Endodermal cell (in vitro differentiated cells): ENCODE data around the gene GEMIN4. TPM values are rescaled to one million over a fixed set of nuclear protein-coding genes. Genes with fewer than 3 reads are reported as not detected.
A peak's percentile ranks its signal among the peaks of the same experiment; 100 is the strongest.

Experiments
- DNase-seq: peaks from one replicate; pipeline ENCODE4 v3.0.0-alpha.2; 2017
- H3K27ac ChIP-seq: 2 replicates; pipeline ENCODE4 v1.5.1; 2013; ENCODE audit warnings: mild to moderate bottlenecking, low read depth, low read length, moderate library complexity
- H3K27me3 ChIP-seq: 2 replicates; pipeline ENCODE4 v1.6.1; 2013; ENCODE audit warnings: mild to moderate bottlenecking, low read length, moderate library complexity; ENCODE audit not compliant: insufficient read depth, control insufficient read depth, poor library complexity, severe bottlenecking
- H3K36me3 ChIP-seq: 2 replicates; pipeline ENCODE4 v1.7.0; 2013; ENCODE audit warnings: mild to moderate bottlenecking, low read length, moderate library complexity; ENCODE audit not compliant: control insufficient read depth, insufficient read depth
- H3K4me1 ChIP-seq: one replicate; pipeline ENCODE4 v1.7.0; 2013; ENCODE audit warnings: low read length; ENCODE audit not compliant: control insufficient read depth, insufficient read depth
- H3K4me3 ChIP-seq: 2 replicates; pipeline ENCODE4 v1.5.1; 2013; ENCODE audit warnings: mild to moderate bottlenecking, low read length, moderate library complexity
- H3K9ac ChIP-seq: 2 replicates; pipeline ENCODE4 v1.6.1; 2013; ENCODE audit warnings: mild to moderate bottlenecking, low read length, moderate library complexity; ENCODE audit not compliant: poor library complexity, severe bottlenecking; ENCODE audit errors: extremely low read depth
- H3K9me3 ChIP-seq: 2 replicates; pipeline ENCODE4 v1.6.1; 2013; ENCODE audit warnings: mild to moderate bottlenecking, low read length, moderate library complexity; ENCODE audit not compliant: control insufficient read depth
- H3K27ac Mint-ChIP-seq: 2 replicates; pipeline ENCODE4 v1.8.0; 2020; ENCODE audit warnings: mixed read lengths
- H3K27me3 Mint-ChIP-seq: 2 replicates; pipeline ENCODE4 v1.8.0; 2021; ENCODE audit warnings: mild to moderate bottlenecking, mixed read lengths; ENCODE audit not compliant: insufficient read depth
- H3K36me3 Mint-ChIP-seq: 2 replicates; pipeline ENCODE4 v1.8.0; 2020; ENCODE audit warnings: low read depth, mixed read lengths
- H3K4me1 Mint-ChIP-seq: 2 replicates; pipeline ENCODE4 v1.8.0; 2020; ENCODE audit warnings: mixed read lengths
- H3K4me3 Mint-ChIP-seq: 2 replicates; pipeline ENCODE4 v1.8.0; 2020; ENCODE audit warnings: mild to moderate bottlenecking, moderate library complexity, mixed read lengths
- H3K9me3 Mint-ChIP-seq: 2 replicates; pipeline ENCODE4 v1.8.0; 2020; ENCODE audit warnings: mild to moderate bottlenecking, mixed read lengths
- WGBS, 2 experiments: methylation state at CpG; one replicate each; pipeline versions ENCODE4 v1.1.5 to v1.1.7; 2013; ENCODE audit warnings: missing lambda C conversion rate in 2 of 2, mixed read lengths in 1 of 2; ENCODE audit not compliant: insufficient coverage in 1 of 2, insufficient read length in 1 of 2; 5-methylcytosine and 5-hydroxymethylcytosine counted together
- total RNA-seq, 2 donors: library from RNA; stranded (reverse); fragmentation: NEBNext Ultra II Directional in 1 of 2; extraction: Animal tissue kit (Norgen Biotek cat#: 25700) in 1 of 2; gene quantifications; 2 replicates in 1 of 2; 3 replicates in 1 of 2; pipeline ENCODE4 v1.2.1, GENCODE V29; 2021
- TF ChIP-seq, protein P1 (sequence below): fragments of 200-600 bp; sonication (generic); conservative IDR thresholded peaks from 2 replicates; pipeline ENCODE4 v1.5.0; 2021; ENCODE audit warnings: antibody characterized with exemption, mild to moderate bottlenecking

GEMIN4 gene
- total RNA-seq, 2 donors from 2014 or later = 30.3 to 36.2 TPM

DNA sequence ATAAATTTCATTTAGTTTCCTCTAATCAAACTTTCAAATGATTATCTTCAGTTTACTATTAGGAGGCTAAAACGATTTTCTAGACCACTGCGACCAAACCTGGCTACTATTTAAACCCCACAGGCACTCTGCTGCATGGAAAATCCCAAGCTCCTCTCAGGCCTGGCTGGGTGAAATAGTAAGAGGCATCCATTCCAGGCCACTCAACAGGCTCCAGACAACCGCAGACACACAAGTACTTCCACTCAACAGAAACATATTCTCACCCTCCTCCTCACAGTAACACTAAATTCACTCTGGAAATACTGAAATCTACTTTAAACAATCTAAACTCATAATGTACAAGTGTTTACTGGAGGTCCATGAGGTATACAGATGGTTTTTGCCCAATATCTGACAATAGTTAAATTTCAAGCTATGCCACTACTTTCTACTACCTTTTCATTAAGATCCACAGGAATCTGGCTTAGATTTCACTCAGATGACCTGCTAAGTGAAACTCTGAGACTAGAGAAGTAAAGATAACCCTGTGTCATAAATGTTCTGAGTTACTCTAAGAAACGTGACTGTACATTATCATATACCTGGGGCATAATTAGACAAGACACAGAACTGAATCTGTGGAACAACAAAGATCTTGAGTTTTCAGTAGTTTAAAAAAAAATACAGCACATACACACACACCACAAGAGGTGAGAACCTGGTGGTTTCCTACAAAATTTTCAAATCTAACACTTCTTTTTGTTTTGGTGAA, 47.8 kb downstream of the GEMIN4 start:
- H3K36me3 ChIP-seq = peaks cover 17% of the 10 kb centered on the region
- no peaks in the 10 kb centered on the region for H3K27me3 ChIP-seq
- H3K27ac ChIP-seq = no peak overlapping the region
- Mint-ChIP-seq H3K27me3 (no peaks in the 10 kb centered on the region), H3K4me1 (no peaks in the 10 kb centered on the region), H3K36me3 (peaks cover 29% of the 10 kb centered on the region), H3K27ac (peak overlapping the region; percentile 20), H3K9me3 (no peaks in the 10 kb centered on the region), H3K4me3 (no peak overlapping the region)
- no peaks in the 10 kb centered on the region for H3K9me3 ChIP-seq
- no peak for DNase-seq
- H3K4me3 ChIP-seq = no peak overlapping the region
- H3K9ac ChIP-seq = no peak overlapping the region
- 93% methylated on average over 4 of the region's 4 CpGs; no CpG with 5 or more reads in 1 of the 2 experiments for WGBS, 2 experiments
- TF ChIP-seq, protein P1, sequence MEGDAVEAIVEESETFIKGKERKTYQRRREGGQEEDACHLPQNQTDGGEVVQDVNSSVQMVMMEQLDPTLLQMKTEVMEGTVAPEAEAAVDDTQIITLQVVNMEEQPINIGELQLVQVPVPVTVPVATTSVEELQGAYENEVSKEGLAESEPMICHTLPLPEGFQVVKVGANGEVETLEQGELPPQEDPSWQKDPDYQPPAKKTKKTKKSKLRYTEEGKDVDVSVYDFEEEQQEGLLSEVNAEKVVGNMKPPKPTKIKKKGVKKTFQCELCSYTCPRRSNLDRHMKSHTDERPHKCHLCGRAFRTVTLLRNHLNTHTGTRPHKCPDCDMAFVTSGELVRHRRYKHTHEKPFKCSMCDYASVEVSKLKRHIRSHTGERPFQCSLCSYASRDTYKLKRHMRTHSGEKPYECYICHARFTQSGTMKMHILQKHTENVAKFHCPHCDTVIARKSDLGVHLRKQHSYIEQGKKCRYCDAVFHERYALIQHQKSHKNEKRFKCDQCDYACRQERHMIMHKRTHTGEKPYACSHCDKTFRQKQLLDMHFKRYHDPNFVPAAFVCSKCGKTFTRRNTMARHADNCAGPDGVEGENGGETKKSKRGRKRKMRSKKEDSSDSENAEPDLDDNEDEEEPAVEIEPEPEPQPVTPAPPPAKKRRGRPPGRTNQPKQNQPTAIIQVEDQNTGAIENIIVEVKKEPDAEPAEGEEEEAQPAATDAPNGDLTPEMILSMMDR = no peak
- H3K4me1 ChIP-seq = no peaks in the 10 kb centered on the region

DNA sequence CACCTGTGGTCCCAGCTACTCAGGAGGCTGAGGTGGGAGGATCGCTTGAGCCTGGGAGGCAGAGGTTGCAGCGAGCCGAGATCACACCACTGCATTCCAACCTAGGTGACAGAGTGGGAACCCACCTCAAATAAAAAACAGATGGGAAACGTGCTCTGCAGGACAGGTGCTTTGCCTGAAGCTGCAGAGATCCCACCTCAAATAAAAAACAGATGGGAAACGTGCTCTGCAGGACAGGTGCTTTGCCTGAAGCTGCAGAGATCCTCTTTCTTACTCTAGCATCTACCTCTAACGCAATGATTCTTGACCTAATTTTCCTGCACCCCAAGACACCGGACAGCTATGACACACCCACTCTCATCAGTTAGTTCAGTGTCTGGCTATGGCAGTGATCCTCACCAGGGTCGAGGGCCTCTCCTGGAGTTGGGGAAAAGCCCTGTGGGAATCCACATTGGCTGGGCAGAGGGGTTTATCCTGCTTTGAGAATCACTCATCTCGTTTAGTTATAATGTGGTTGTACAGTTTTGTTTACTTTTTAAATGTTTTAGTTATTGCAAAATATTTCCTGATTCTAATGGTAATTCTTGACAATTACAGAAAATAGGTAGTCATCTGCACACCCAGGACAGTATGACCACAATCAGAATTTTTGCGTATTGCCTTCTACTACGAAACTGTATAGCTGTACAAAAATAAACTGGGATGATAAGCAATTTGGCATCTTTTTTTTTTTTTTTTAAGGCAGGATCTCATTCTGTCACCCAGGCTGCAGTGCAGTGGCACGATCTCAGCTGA, 48.8 kb downstream of the GEMIN4 start:
- H3K4me3 Mint-ChIP-seq = no peak overlapping the region
- H3K4me3 ChIP-seq = no peak overlapping the region
- no peaks in the 10 kb centered on the region for H3K4me1 Mint-ChIP-seq
- H3K36me3 Mint-ChIP-seq = peaks cover 26% of the 10 kb centered on the region
- H3K9ac ChIP-seq = no peak overlapping the region
- no peak for DNase-seq
- H3K9me3 ChIP-seq = no peaks in the 10 kb centered on the region
- H3K27ac ChIP-seq = no peak overlapping the region
- H3K27me3 Mint-ChIP-seq = no peaks in the 10 kb centered on the region
- H3K9me3 Mint-ChIP-seq = no peaks in the 10 kb centered on the region
- no peaks in the 10 kb centered on the region for H3K4me1 ChIP-seq
- WGBS, 2 experiments = 83 to 88% methylated on average over 10 to 12 of the region's 12 CpGs
- H3K27ac Mint-ChIP-seq = no peak overlapping the region
- TF ChIP-seq, protein P1 = no peak
- H3K36me3 ChIP-seq = peaks cover 13% of the 10 kb centered on the region
- no peaks in the 10 kb centered on the region for H3K27me3 ChIP-seq

DNA sequence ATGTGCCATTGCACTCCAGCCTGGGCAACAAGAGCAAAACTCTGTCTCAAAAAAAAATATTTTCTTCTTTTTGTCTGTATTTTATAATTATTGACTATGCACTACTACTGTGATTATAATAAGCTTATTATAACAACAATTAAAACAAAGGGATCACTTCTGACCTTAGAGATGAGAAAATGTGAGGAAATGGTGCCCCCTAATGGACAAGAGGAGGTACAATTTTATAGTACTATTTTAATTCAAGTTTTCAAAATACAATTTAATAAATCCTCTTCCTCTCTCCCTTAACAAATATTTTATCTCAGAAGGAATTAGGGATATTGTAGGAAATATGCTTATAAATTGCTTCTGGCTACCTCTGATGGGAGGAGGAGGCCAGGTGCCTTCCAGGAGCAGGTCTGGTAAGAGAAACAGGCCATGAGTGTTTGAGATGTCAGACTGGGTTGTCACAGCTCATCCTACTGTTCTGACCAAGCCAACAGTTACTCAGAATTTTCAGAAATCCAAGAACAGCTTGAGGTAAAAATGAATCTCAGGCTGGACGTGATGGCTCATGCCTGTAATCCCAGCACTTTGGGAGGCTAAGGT, 51.5 kb downstream of the GEMIN4 start:
- Histone ChIP-seq H3K9me3 (no peaks in the 10 kb centered on the region), H3K27ac (no peak overlapping the region), H3K27me3 (no peaks in the 10 kb centered on the region), H3K4me3 (no peak overlapping the region), H3K4me1 (no peaks in the 10 kb centered on the region), H3K36me3 (peaks cover 27% of the 10 kb centered on the region), H3K9ac (no peak overlapping the region)
- 45 to 60% methylated on average over 1 of the region's 1 CpG for WGBS, 2 experiments
- TF ChIP-seq, protein P1 = peak; percentile 91
- Mint-ChIP-seq H3K27me3 (no peaks in the 10 kb centered on the region), H3K27ac (no peak overlapping the region), H3K4me3 (no peak overlapping the region), H3K36me3 (peaks cover 28% of the 10 kb centered on the region), H3K4me1 (no peaks in the 10 kb centered on the region), H3K9me3 (no peaks in the 10 kb centered on the region)
- no peak for DNase-seq
